ENCODE results near the gene MRPS7.

- TF ChIP-seq PREB (CRISPR knock-in tag; IDR thresholded peaks at IDR 0.05) (no peak), TEAD1 (CRISPR knock-in tag; IDR thresholded peaks at IDR 0.05) (no peak)
Observed at GRCh38 chr17:75267153-75267410, 5.4 kb downstream of the MRPS7 start.

Data from K562 (cell line).